Mesenchymal stem cell (in vitro differentiated cells and primary cell): ENCODE data around the gene PATE3.

Source experiments
- DNase-seq: peaks from one replicate; pipeline ENCODE4 v3.0.0-alpha.2; 2013
- H2AFZ ChIP-seq: one replicate; pipeline ENCODE4 v1.6.1; 2013; ENCODE audit warnings: low read depth, mild to moderate bottlenecking, control low read depth, inconsistent platforms, low read length, moderate library complexity
- H2AK5ac ChIP-seq: 2 replicates; pipeline ENCODE4 v1.6.1; 2013; ENCODE audit warnings: low read length, moderate library complexity, mild to moderate bottlenecking, inconsistent platforms; ENCODE audit not compliant: severe bottlenecking
- H2BK120ac ChIP-seq: one replicate; pipeline ENCODE4 v1.6.1; 2013; ENCODE audit warnings: low read depth, mild to moderate bottlenecking, inconsistent platforms, low read length, moderate library complexity
- H2BK12ac ChIP-seq, 2 experiments: one replicate each; pipeline ENCODE4 v1.6.1; 2013; ENCODE audit warnings: inconsistent platforms in 2 of 2, low read length in 2 of 2, mild to moderate bottlenecking in 2 of 2, moderate library complexity in 2 of 2, control low read depth in 1 of 2
- H2BK15ac ChIP-seq: one replicate; pipeline ENCODE4 v1.6.1; 2013; ENCODE audit warnings: mild to moderate bottlenecking, low read depth, inconsistent platforms; ENCODE audit not compliant: poor library complexity, severe bottlenecking
- H2BK5ac ChIP-seq: 2 replicates; pipeline ENCODE4 v1.6.1; 2013; ENCODE audit warnings: low read depth, mild to moderate bottlenecking, low read length, control low read depth, inconsistent platforms; ENCODE audit not compliant: poor library complexity, severe bottlenecking
- H3K14ac ChIP-seq, 2 experiments: one replicate each; pipeline ENCODE4 v1.6.1; 2013; ENCODE audit warnings: inconsistent platforms in 2 of 2, low read length in 2 of 2, control low read depth in 1 of 2, mild to moderate bottlenecking in 1 of 2, moderate library complexity in 1 of 2
- H3K18ac ChIP-seq, 2 experiments: one replicate each; pipeline ENCODE4 v1.6.1; 2013; ENCODE audit warnings: inconsistent platforms in 2 of 2, low read length in 2 of 2, control low read depth in 1 of 2, low read depth in 1 of 2, mild to moderate bottlenecking in 1 of 2
- H3K23ac ChIP-seq, 2 experiments: one replicate each; pipeline ENCODE4 v1.6.1; 2013; ENCODE audit warnings: inconsistent platforms in 2 of 2, low read length in 2 of 2, mild to moderate bottlenecking in 2 of 2, moderate library complexity in 2 of 2, control low read depth in 1 of 2
- H3K27ac ChIP-seq: 2 replicates; pipeline ENCODE4 v1.5.1; 2013; ENCODE audit warnings: mild to moderate bottlenecking, moderate library complexity, low read length, control low read depth, inconsistent platforms; ENCODE audit not compliant: poor library complexity, severe bottlenecking
- H3K27me3 ChIP-seq, 2 experiments: 2 replicates each; pipeline versions ENCODE4 v1.6.1 to v1.7.0; 2013; ENCODE audit warnings: low read length in 2 of 2, mild to moderate bottlenecking in 2 of 2, moderate library complexity in 2 of 2, control low read depth in 1 of 2, inconsistent platforms in 1 of 2; ENCODE audit not compliant: control insufficient read depth in 1 of 2, insufficient read depth in 1 of 2
- H3K36me3 ChIP-seq, 2 experiments: 2 replicates each; pipeline versions ENCODE4 v1.6.1 to v1.7.0; 2013; ENCODE audit warnings: low read length in 2 of 2, control low read depth in 1 of 2, inconsistent platforms in 1 of 2, low read depth in 1 of 2, mild to moderate bottlenecking in 1 of 2; ENCODE audit not compliant: insufficient read depth in 2 of 2, control insufficient read depth in 1 of 2
- H3K4ac ChIP-seq, 2 experiments: one replicate each; pipeline ENCODE4 v1.6.1; 2013; ENCODE audit warnings: inconsistent platforms in 2 of 2, low read length in 2 of 2, mild to moderate bottlenecking in 2 of 2, moderate library complexity in 2 of 2, control low read depth in 1 of 2, low read depth in 1 of 2
- H3K4me1 ChIP-seq: 2 replicates; pipeline ENCODE4 v1.6.1; 2013; ENCODE audit warnings: low read depth, low read length, control low read depth; ENCODE audit not compliant: control insufficient read depth, insufficient read depth
- H3K4me2 ChIP-seq: 2 replicates; pipeline ENCODE4 v1.6.1; 2013; ENCODE audit warnings: low read length, mild to moderate bottlenecking, inconsistent platforms; ENCODE audit not compliant: poor library complexity, severe bottlenecking
- H3K4me3 ChIP-seq, 2 experiments: 2 replicates each; pipeline versions ENCODE4 v1.5.1 to v1.7.0; 2013; ENCODE audit warnings: low read length in 2 of 2, mild to moderate bottlenecking in 2 of 2, control low read depth in 1 of 2, low read depth in 1 of 2; ENCODE audit not compliant: insufficient read depth in 1 of 2
- H3K79me1 ChIP-seq: replicated peaks from 2 replicates; pipeline ENCODE4 v1.6.1; 2013; ENCODE audit warnings: mild to moderate bottlenecking, control low read depth, low read length, inconsistent platforms; ENCODE audit not compliant: poor library complexity, severe bottlenecking
- H3K9ac ChIP-seq: 2 replicates; pipeline ENCODE4 v1.7.0; 2013; ENCODE audit warnings: mild to moderate bottlenecking, low read length, moderate library complexity
- H3K9me3 ChIP-seq: 2 replicates; pipeline ENCODE4 v1.7.0; 2013; ENCODE audit warnings: mild to moderate bottlenecking, low read length; ENCODE audit not compliant: control insufficient read depth
- H4K8ac ChIP-seq: one replicate; pipeline ENCODE4 v1.6.1; 2013; ENCODE audit warnings: inconsistent platforms, mild to moderate bottlenecking, low read length, moderate library complexity
- H4K91ac ChIP-seq: one replicate; pipeline ENCODE4 v1.6.1; 2013; ENCODE audit warnings: mild to moderate bottlenecking, low read length, inconsistent platforms
- WGBS: methylation state at CpG from one replicate; pipeline ENCODE4 v1.1.7; 2013; ENCODE audit warnings: mixed read lengths; 5-methylcytosine and 5-hydroxymethylcytosine counted together

The PATE3 gene

GRCh38 chr11:125750629-125751028 lies 37.3 kb upstream of the PATE3 start:
- WGBS = 46% methylated on average over 2 of the region's 2 CpGs
- Histone ChIP-seq H3K23ac (no peak overlapping the region), H3K79me1 (no peaks in the 10 kb centered on the region)

GRCh38 chr11:125756050-125756449 lies 31.9 kb upstream of the PATE3 start:
- no peaks in the 10 kb centered on the region for H3K27me3 ChIP-seq
- H3K36me3 ChIP-seq = no peaks in the 10 kb centered on the region
- no peak overlapping the region for H3K27ac ChIP-seq
- H4K91ac ChIP-seq = no peak overlapping the region
- H2BK15ac ChIP-seq = no peak overlapping the region
- H3K79me1 ChIP-seq = no peaks in the 10 kb centered on the region
- no peaks in the 10 kb centered on the region for H3K4me1 ChIP-seq
- no peak for DNase-seq
- H2BK12ac ChIP-seq = no peak overlapping the region
- H4K8ac ChIP-seq = no peak overlapping the region
- H2AFZ ChIP-seq = no peak overlapping the region
- H3K14ac ChIP-seq = no peak overlapping the region
- WGBS = 70% methylated on average over 7 of the region's 7 CpGs
- H3K23ac ChIP-seq = no peak overlapping the region
- H2AK5ac ChIP-seq = no peak overlapping the region
- H3K4ac ChIP-seq = no peak overlapping the region
- no peak overlapping the region for H3K9ac ChIP-seq
- H3K4me3 ChIP-seq = no peak overlapping the region
- no peak overlapping the region for H2BK5ac ChIP-seq
- no peaks in the 10 kb centered on the region for H3K9me3 ChIP-seq
- no peak overlapping the region for H2BK120ac ChIP-seq
- no peak overlapping the region for H3K4me2 ChIP-seq
- H3K18ac ChIP-seq = no peak overlapping the region

More at GRCh38 chr11:125750629-125751028, 37.3 kb upstream of the PATE3 start:
- Histone ChIP-seq H2BK120ac (no peak overlapping the region), H3K4me3 (no peak overlapping the region), H3K27me3 (peaks cover 15 to 18% of the 10 kb centered on the region in 2 experiments), H3K14ac (no peak overlapping the region), H3K4me2 (no peak overlapping the region), H3K9me3 (no peaks in the 10 kb centered on the region), H4K8ac (no peak overlapping the region), H2BK12ac (no peak overlapping the region), H2AFZ (no peak overlapping the region), H3K4me1 (no peaks in the 10 kb centered on the region), H3K36me3 (no peaks in the 10 kb centered on the region), H3K9ac (no peak overlapping the region), H3K18ac (no peak overlapping the region), H3K27ac (no peak overlapping the region), H3K4ac (no peak overlapping the region), H2BK5ac (no peak overlapping the region), H2BK15ac (no peak overlapping the region), H4K91ac (no peak overlapping the region), H2AK5ac (no peak overlapping the region)
- DNase-seq = no peak

DNA sequence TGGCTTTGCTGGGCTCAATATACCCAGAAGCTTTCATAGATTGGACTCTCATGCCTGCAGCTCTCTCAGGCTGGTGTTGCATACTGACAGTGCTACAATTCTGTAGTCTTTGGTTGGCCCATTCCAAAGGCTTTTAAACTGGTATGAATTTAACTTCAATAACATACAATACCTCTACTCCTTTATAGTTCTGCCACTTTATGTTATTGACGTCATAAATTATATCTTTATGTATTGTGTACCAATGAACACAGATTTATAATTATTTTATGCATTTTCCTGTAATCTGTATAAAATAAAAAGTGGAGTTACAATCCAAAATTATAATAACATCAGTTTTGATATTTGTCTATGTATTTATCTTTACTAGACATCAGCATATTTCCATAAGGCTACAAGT lies 25.5 kb upstream of the PATE3 start:
- H2BK120ac ChIP-seq = no peak overlapping the region
- no peak overlapping the region for H3K4me3 ChIP-seq
- no peak overlapping the region for H3K23ac ChIP-seq
- no peaks in the 10 kb centered on the region for H3K79me1 ChIP-seq
- no peak overlapping the region for H3K27ac ChIP-seq
- WGBS = no CpG with 5 or more reads among the region's 1 CpG
- H3K4me2 ChIP-seq = no peak overlapping the region
- no peak overlapping the region for H2BK5ac ChIP-seq
- H3K27me3 ChIP-seq = peaks cover 3 to 11% of the 10 kb centered on the region in 2 experiments
- H2BK12ac ChIP-seq = no peak overlapping the region
- no peak overlapping the region for H3K14ac ChIP-seq
- H3K9ac ChIP-seq = no peak overlapping the region
- no peak overlapping the region for H3K4ac ChIP-seq
- H4K8ac ChIP-seq = no peak overlapping the region
- H3K4me1 ChIP-seq = no peaks in the 10 kb centered on the region
- H3K9me3 ChIP-seq = no peaks in the 10 kb centered on the region
- no peak overlapping the region for H2AK5ac ChIP-seq
- no peak overlapping the region for H2AFZ ChIP-seq
- no peak overlapping the region for H2BK15ac ChIP-seq
- H3K36me3 ChIP-seq = no peaks in the 10 kb centered on the region
- no peak for DNase-seq
- H4K91ac ChIP-seq = no peak overlapping the region
- no peak overlapping the region for H3K18ac ChIP-seq

DNA sequence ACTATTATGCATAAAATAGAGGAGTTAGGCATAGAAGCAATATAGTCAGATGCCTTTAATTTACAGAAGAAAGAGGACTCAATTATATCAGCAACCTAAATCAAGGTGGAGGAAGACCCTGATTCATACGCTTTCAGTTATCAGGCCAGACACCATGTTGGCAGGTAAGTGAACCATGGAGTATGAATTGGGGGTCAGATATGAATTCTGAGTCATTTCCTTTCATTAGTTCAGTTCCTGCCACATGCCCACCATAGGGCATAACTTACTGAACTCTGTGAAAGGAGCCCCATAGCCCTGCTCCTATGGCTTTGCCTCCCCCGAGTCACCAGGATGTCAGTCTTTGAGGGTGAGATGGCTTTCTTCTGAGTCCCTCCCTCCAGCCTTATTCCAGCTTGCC lies 24.4 kb upstream of the PATE3 start:
- Histone ChIP-seq H3K18ac (no peak overlapping the region), H3K36me3 (no peaks in the 10 kb centered on the region), H2BK120ac (no peak overlapping the region), H2BK5ac (no peak overlapping the region), H3K9me3 (no peaks in the 10 kb centered on the region), H3K27ac (no peak overlapping the region), H4K8ac (no peak overlapping the region), H3K23ac (no peak overlapping the region), H3K4me1 (no peaks in the 10 kb centered on the region), H3K14ac (no peak overlapping the region), H2BK12ac (no peak overlapping the region), H2AFZ (no peak overlapping the region), H4K91ac (no peak overlapping the region), H3K4ac (no peak overlapping the region), H3K27me3 (peaks cover 3 to 11% of the 10 kb centered on the region in 2 experiments), H2AK5ac (no peak overlapping the region), H3K4me2 (no peak overlapping the region), H3K4me3 (no peak overlapping the region), H2BK15ac (no peak overlapping the region), H3K79me1 (no peaks in the 10 kb centered on the region), H3K9ac (no peak overlapping the region)
- no peak for DNase-seq
- 88% methylated on average over 2 of the region's 2 CpGs for WGBS
